HEK293 (cell line): ENCODE measurements around the gene PRRC2C.

Experiments used
- GLI4 ChIP-seq: fragments of 450-650 bp; formaldehyde crosslinking; IDR thresholded peaks from 2 replicates; pipeline ENCODE4 v1.5.1; 2016; ENCODE audit warnings: missing biosample characterization, missing genetic modification characterization
- ZNF121 ChIP-seq: fragments of 450-650 bp; formaldehyde crosslinking; IDR thresholded peaks from 2 replicates; pipeline ENCODE4 v1.5.1; 2016; ENCODE audit warnings: missing biosample characterization, missing genetic modification characterization
- TF ChIP-seq, protein P1 (sequence below): fragments of 450-650 bp; formaldehyde crosslinking; IDR thresholded peaks from 2 replicates; pipeline ENCODE4 v1.5.1; 2016; ENCODE audit warnings: missing biosample characterization, missing genetic modification characterization

DNA sequence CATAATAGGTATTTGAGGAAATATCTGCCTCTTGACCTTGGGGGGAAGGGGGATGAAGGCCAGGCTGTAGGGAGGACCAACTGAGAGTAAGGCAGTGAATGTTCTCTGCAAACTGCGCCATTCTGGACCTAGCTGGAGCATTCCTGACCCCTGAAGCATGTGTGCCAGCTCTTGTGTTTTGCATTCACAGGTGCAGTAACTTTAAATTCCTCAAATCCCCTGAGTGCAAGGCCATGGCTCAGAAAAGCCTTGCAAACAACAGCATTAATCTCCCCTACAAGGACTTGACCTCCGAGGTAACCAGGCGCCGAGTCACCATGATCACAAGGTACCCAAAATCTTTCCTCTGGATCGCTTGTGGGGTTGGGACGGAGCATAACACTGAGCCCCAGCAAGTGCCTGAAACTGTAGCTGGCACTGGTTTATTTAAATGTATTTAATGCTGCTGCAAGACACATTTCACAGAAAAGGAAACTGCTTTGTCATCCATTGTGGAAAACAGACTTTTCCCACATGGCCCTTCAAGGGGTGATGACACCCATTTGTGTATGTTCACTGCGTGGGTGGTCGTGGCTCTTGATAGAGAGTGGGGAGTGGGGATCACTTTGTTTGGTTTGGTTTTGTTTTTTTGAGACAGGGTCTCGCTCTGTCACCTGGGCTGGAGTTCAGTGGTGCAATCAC is 138.5 kb downstream of the PRRC2C start:
- TF ChIP-seq, protein P1, sequence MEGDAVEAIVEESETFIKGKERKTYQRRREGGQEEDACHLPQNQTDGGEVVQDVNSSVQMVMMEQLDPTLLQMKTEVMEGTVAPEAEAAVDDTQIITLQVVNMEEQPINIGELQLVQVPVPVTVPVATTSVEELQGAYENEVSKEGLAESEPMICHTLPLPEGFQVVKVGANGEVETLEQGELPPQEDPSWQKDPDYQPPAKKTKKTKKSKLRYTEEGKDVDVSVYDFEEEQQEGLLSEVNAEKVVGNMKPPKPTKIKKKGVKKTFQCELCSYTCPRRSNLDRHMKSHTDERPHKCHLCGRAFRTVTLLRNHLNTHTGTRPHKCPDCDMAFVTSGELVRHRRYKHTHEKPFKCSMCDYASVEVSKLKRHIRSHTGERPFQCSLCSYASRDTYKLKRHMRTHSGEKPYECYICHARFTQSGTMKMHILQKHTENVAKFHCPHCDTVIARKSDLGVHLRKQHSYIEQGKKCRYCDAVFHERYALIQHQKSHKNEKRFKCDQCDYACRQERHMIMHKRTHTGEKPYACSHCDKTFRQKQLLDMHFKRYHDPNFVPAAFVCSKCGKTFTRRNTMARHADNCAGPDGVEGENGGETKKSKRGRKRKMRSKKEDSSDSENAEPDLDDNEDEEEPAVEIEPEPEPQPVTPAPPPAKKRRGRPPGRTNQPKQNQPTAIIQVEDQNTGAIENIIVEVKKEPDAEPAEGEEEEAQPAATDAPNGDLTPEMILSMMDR (tag by site-specific recombination), result no peak
- TF ChIP-seq GLI4 (tag by site-specific recombination) (no peak), ZNF121 (tag by site-specific recombination) (no peak)
